HepG2 (cell line): Measurements from ENCODE around the gene PROX1. TPM values are rescaled to one million over a fixed set of nuclear protein-coding genes. Genes with fewer than 3 reads are reported as not detected.

ENCODE experiments used
- CEBPB ChIP-seq: IDR thresholded peaks from 2 replicates; pipeline ENCODE4 v1.6.1; 2011; ENCODE audit warnings: low read depth, low read length, improper control_type of control experiment, borderline replicate concordance
- CREB1 ChIP-seq, 2 experiments: fragments of 450-650 bp in 1 of 2; IDR thresholded peaks; 2 replicates each; pipeline ENCODE4 v1.6.1; 2016 to 2017; ENCODE audit warnings: control low read depth in 1 of 2, mild to moderate bottlenecking in 1 of 2, missing compliant biosample characterization in 1 of 2, missing genetic modification characterization in 1 of 2
- DPF2 ChIP-seq: sonication (generic); formaldehyde crosslinking; IDR thresholded peaks from 2 replicates; pipeline ENCODE4 v1.4.0; 2020; ENCODE audit warnings: mild to moderate bottlenecking, low read depth, missing genetic modification reagents, borderline replicate concordance
- FOSL2 ChIP-seq: sonication (generic); formaldehyde crosslinking; IDR thresholded peaks from 2 replicates; pipeline ENCODE4 v1.4.0; 2020; ENCODE audit warnings: missing genetic modification reagents
- FOXP4 ChIP-seq: sonication (generic); formaldehyde crosslinking; IDR thresholded peaks from 2 replicates; pipeline ENCODE4 v1.4.0; 2020; ENCODE audit warnings: missing genetic modification reagents
- GATA4 ChIP-seq: sonication (generic); IDR thresholded peaks from 2 replicates; pipeline ENCODE4 v1.6.1; 2016; ENCODE audit warnings: antibody characterized with exemption, low read depth, borderline replicate concordance
- HDAC1 ChIP-seq: sonication (generic); formaldehyde crosslinking; IDR thresholded peaks from 2 replicates; pipeline ENCODE4 v1.5.1; 2020; ENCODE audit warnings: mild to moderate bottlenecking, missing genetic modification reagents
- HHEX ChIP-seq: IDR thresholded peaks from 2 replicates; pipeline ENCODE4 v1.6.1; 2016; ENCODE audit warnings: control low read depth
- ISL2 ChIP-seq: sonication (generic); formaldehyde crosslinking; IDR thresholded peaks from 2 replicates; pipeline ENCODE4 v1.5.0; 2020; ENCODE audit warnings: missing genetic modification reagents
- KAT2B ChIP-seq: fragments of 150-350 bp; IDR thresholded peaks from 2 replicates; pipeline ENCODE4 v1.6.1; 2014; ENCODE audit warnings: low read depth, low read length, borderline replicate concordance
- LCORL ChIP-seq, 2 experiments: fragments of 450-650 bp in 1 of 2; sonication (generic) in 1 of 2; formaldehyde crosslinking in 1 of 2; IDR thresholded peaks; 2 replicates each; pipeline versions ENCODE4 v1.5.0 to v1.6.1; 2017 to 2020; ENCODE audit warnings: antibody characterized with exemption in 1 of 2, missing genetic modification reagents in 1 of 2
- MAX ChIP-seq: IDR thresholded peaks from 2 replicates; pipeline ENCODE4 v1.6.1; 2012; ENCODE audit warnings: inconsistent platforms
- MBD4 ChIP-seq: IDR thresholded peaks from 2 replicates; pipeline ENCODE4 v1.6.1; 2012; ENCODE audit warnings: low read length, inconsistent platforms, borderline replicate concordance
- MED1 ChIP-seq: sonication (generic); formaldehyde crosslinking; IDR thresholded peaks from 2 replicates; pipeline ENCODE4 v1.4.0; 2020; ENCODE audit warnings: missing genetic modification reagents
- NFIC ChIP-seq: IDR thresholded peaks from 2 replicates; pipeline ENCODE4 v1.6.1; 2012; ENCODE audit warnings: mild to moderate bottlenecking, low read length, inconsistent platforms
- RARA ChIP-seq: IDR thresholded peaks from 2 replicates; pipeline ENCODE4 v1.6.1; 2016; ENCODE audit warnings: missing genetic modification reagents, missing compliant biosample characterization
- SMC3 ChIP-seq: IDR thresholded peaks from 2 replicates; pipeline ENCODE4 v1.6.1; 2011; ENCODE audit warnings: low read length, improper control_type of control experiment
- TCF7 ChIP-seq: sonication (generic); IDR thresholded peaks from 2 replicates; pipeline ENCODE4 v1.6.1; 2016; ENCODE audit warnings: antibody characterized with exemption, low read depth
- TEAD3 ChIP-seq: optimal IDR thresholded peaks from 2 replicates; pipeline ENCODE3; 2016; ENCODE audit warnings: borderline replicate concordance
- THRA ChIP-seq: sonication (generic); formaldehyde crosslinking; IDR thresholded peaks from 2 replicates; pipeline ENCODE4 v1.4.0; 2020; ENCODE audit warnings: missing genetic modification reagents, borderline replicate concordance
- TP53 ChIP-seq: sonication (generic); formaldehyde crosslinking; conservative IDR thresholded peaks from 2 replicates; pipeline ENCODE4 v1.4.0; 2020; ENCODE audit warnings: missing genetic modification reagents
- ZBTB20 ChIP-seq: sonication (generic); formaldehyde crosslinking; IDR thresholded peaks from 2 replicates; pipeline ENCODE4 v1.8.1; 2023; ENCODE audit warnings: missing genetic modification reagents, low read depth, mild to moderate bottlenecking, borderline replicate concordance
- ZNF652 ChIP-seq: IDR thresholded peaks from 2 replicates; pipeline ENCODE4 v1.6.1; 2016; ENCODE audit warnings: low read depth, borderline replicate concordance
- ZSCAN5A ChIP-seq: sonication (generic); formaldehyde crosslinking; IDR thresholded peaks from 2 replicates; pipeline ENCODE4 v1.8.0; 2022; ENCODE audit warnings: mild to moderate bottlenecking, missing genetic modification reagents, borderline replicate concordance
- polyA plus RNA-seq, 8 experiments: library from polyadenylated mRNA; depleted of rRNA in 3 of 8; stranded (reverse) in 7 of 8; unstranded in 1 of 8; fragments of >200 nt; fragmentation: Illumina TruSeq in 4 of 8; extraction: Trizol in 4 of 8; gene quantifications; 2 replicates each; pipeline versions ENCODE4 v1.2.1 to v1.2.3, GENCODE V29; 2011 to 2016; ENCODE audit warnings: low read depth in 4 of 8, missing spikeins in 1 of 8, mixed read lengths in 1 of 8; ENCODE audit not compliant: insufficient read depth in 1 of 8
- total RNA-seq, 5 experiments: library from RNA; depleted of rRNA; stranded (reverse); fragments of >200 nt; fragmentation: Illumina TruSeq; extraction: Trizol; gene quantifications; 2 replicates each; pipeline ENCODE4 v1.2.3, GENCODE V29; 2016; ENCODE audit warnings: low read depth in 1 of 5

Gene PROX1
- total and polyA plus RNA-seq, 2 of the 13 experiments (the other 11 are each of a cell fraction or from before 2014, with no cell fraction given) = 12.3 to 30.2 TPM

GRCh38 chr1:214027498-214027897, 39.7 kb downstream of the PROX1 start (continued):
- TF ChIP-seq ZSCAN5A (CRISPR knock-in tag) (peak; percentile 16; the same call in 1 of the 2 replicates), FOXP4 (CRISPR knock-in tag) (peak; percentile 83), THRA (peak; percentile 66; the same call in 1 of the 2 replicates), CREB1 (IDR thresholded peaks at IDR 0.05) (no peak), CREB1 (CRISPR knock-in tag; IDR thresholded peaks at IDR 0.05) (peak; percentile 60; the same call in 1 of the 2 replicates), CEBPB (peak; percentile 96), TP53 (CRISPR knock-in tag) (0 out of 2 replicates have a peak, but pooled peaks have one; percentile 41), KAT2B (0 out of 2 replicates have a peak, but pooled peaks have one; percentile 38), TEAD3 (peak; percentile 73), GATA4 (peak; percentile 90), HDAC1 (peak; percentile 61), DPF2 (peak; percentile 82), FOSL2 (CRISPR knock-in tag) (peak; percentile 75), ISL2 (CRISPR knock-in tag) (peak; percentile 99), ZNF652 (CRISPR knock-in tag) (peak; percentile 42; the same call in 1 of the 2 replicates), MED1 (CRISPR knock-in tag) (peak; percentile 93), NFIC (peak; percentile 93), SMC3 (peak; percentile 25; the same call in 1 of the 2 replicates), TCF7 (peak; percentile 96), RARA (peak; percentile 66), LCORL (IDR thresholded peaks at IDR 0.05) (no peak), LCORL (CRISPR knock-in tag; IDR thresholded peaks at IDR 0.05) (peak; percentile 36; the same call in 1 of the 2 replicates), ZBTB20 (CRISPR knock-in tag) (peak; percentile 67; the same call in 1 of the 2 replicates), MBD4 (peak; percentile 90), HHEX (peak; percentile 72), MAX (0 out of 2 replicates have a peak, but pooled peaks have one; percentile 28)
